GM20000 (cell line): ENCODE measurements around the gene CCBE1.
"Not testable (repeated sequence)": the region's sequence is repeated elsewhere in the genome, so short reads cannot be mapped to it uniquely, and the experiment has no call there.

Experiments used
- DNase-seq: peaks from one replicate; pipeline ENCODE4 v3.0.0; 2012; ENCODE audit warnings: low spot score
- TF ChIP-seq, protein P1 (sequence below): IDR thresholded peaks from 2 replicates; pipeline ENCODE4 v1.5.1; 2012; ENCODE audit warnings: mild to moderate bottlenecking, control low read depth; ENCODE audit errors: extremely low read depth, missing control alignments

The CCBE1 gene

GRCh38 chr18:59697236-59697932 lies at the start of gene CCBE1:
CCBE1 (minus strand) TSS chr18:59697423.
- peak; percentile 75 for DNase-seq
- TF ChIP-seq, protein P1, sequence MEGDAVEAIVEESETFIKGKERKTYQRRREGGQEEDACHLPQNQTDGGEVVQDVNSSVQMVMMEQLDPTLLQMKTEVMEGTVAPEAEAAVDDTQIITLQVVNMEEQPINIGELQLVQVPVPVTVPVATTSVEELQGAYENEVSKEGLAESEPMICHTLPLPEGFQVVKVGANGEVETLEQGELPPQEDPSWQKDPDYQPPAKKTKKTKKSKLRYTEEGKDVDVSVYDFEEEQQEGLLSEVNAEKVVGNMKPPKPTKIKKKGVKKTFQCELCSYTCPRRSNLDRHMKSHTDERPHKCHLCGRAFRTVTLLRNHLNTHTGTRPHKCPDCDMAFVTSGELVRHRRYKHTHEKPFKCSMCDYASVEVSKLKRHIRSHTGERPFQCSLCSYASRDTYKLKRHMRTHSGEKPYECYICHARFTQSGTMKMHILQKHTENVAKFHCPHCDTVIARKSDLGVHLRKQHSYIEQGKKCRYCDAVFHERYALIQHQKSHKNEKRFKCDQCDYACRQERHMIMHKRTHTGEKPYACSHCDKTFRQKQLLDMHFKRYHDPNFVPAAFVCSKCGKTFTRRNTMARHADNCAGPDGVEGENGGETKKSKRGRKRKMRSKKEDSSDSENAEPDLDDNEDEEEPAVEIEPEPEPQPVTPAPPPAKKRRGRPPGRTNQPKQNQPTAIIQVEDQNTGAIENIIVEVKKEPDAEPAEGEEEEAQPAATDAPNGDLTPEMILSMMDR, result peak; percentile 79

DNA sequence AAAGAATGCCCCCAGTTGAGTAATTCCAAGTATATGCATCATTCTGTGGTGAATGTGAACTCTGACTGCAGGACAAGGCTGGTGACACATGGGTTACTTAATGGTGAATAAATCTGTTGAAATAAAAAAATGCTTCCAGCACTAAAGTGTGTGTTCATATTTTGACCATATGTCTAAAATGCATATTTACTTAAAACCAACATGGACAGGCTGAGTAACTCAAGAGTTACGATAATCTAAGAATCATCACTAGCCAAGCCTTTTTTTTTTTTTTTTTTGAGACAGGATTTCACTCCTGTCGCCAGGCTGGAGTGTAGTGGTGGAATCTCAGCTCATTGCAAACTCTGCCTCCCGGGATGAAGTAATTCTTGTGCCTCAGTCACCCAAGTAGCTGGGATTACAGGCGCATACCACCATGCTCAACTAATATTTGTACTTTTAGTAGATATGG lies 47.1 kb upstream of the CCBE1 start:
- TF ChIP-seq, protein P1, result no peak
- DNase-seq, result no peak

- no peak for DNase-seq
- TF ChIP-seq, protein P1, result no peak
Observed at GRCh38 chr18:59743566-59743965, 46.3 kb upstream of the CCBE1 start.

GRCh38 chr18:59742325-59743111 lies 45.3 kb upstream of the CCBE1 start:
- DNase-seq, result no peak
- TF ChIP-seq, protein P1, result no peak

DNA sequence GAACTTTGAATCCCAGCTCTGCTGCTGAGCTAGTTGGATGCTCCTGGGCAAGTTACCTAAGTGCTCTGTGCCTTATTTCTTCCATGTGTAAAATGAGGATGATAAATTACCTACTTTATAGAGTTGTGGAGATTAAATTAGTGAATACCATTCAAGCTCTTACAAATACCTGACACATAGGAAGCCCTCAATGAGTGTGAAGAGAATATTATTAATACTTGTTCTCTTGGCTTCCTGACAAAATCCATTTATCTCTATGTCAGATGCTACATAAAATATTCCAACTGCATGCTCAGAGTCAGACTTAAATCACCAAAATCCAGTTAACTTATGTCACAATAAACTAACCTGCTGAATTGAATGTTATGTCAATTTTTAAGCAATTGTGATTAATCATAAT lies 42.9 kb upstream of the CCBE1 start:
- TF ChIP-seq, protein P1, result no peak

DNA sequence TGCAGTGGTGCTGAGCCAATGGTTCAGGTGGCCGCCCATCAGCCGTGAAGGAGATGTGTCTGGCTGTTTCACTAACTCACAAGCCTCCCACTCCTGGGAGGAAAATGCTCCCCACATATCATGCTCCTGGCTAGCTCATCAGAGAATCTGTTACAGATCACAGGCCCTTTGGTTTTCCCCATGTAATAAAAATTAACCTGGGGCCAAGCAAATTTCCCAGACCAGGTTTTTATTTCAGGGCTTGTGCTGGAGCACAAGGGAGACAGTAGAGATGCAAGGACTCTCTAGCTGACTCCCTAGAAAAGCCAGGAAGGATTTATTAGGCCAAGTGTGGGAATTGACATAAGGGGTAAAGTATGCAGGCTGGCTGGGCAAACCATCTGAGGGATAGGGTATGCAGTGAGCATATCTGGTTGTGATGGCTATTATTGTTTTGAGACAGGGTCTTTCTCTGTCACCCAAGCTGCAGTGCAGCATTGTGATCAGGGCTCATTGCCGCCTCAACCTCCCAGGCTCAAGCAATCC lies 40.6 kb upstream of the CCBE1 start:
- TF ChIP-seq, protein P1, result no peak
- no peak for DNase-seq

More for the DNA sequence above, 42.9 kb upstream of the CCBE1 start:
- no peak for DNase-seq

GRCh38 chr18:59737335-59737734 lies 40.1 kb upstream of the CCBE1 start:
- not testable (repeated sequence) for DNase-seq
